Naive thymus-derived CD4-positive, alpha-beta T cell (primary cell): ENCODE results near the gene MIEN1. TPM values are rescaled to one million over a fixed set of nuclear protein-coding genes. Genes with fewer than 3 reads are reported as not detected.

Experiments used
- ATAC-seq: fragments of 150-1000 bp; cut with Tn5 transposase; 2 replicates; pipeline ENCODE4 v1.10.0; 2021; ENCODE audit warnings: mild to moderate bottlenecking, moderate library complexity
- CTCF ChIA-PET: fragments of 350-600 bp; sonication (Branson Sonifier 250); formaldehyde crosslinking; loops from one replicate; lab custom pipeline; 2021; ENCODE audit warnings: antibody characterized with exemption; lab: Charles Lee
- POLR2A ChIA-PET: fragments of 350-600 bp; sonication (Branson Sonifier 250); formaldehyde crosslinking; loops from one replicate; lab custom pipeline; 2021; ENCODE audit warnings: antibody characterized with exemption, inconsistent platforms; lab: Charles Lee
- DNase-seq, 9 donors: peaks; one replicate each; pipeline versions ENCODE4 v3.0.0 to v3.0.0-alpha.2; 2020 to 2022; ENCODE audit warnings: mixed read lengths in 1 of 9
- H3K27ac ChIP-seq: one replicate; pipeline ENCODE4 v1.7.0; 2013; ENCODE audit warnings: mild to moderate bottlenecking, low read depth, low read length, moderate library complexity
- H3K27me3 ChIP-seq, 2 donors: one replicate each; pipeline ENCODE4 v1.7.0; 2013; ENCODE audit warnings: low read length in 2 of 2, mild to moderate bottlenecking in 2 of 2, moderate library complexity in 2 of 2; ENCODE audit not compliant: control insufficient read depth in 2 of 2, insufficient read depth in 2 of 2
- H3K36me3 ChIP-seq, 3 experiments: 1 replicate in 2 of 3; 2 replicates in 1 of 3; pipeline ENCODE4 v1.7.0; 2013; ENCODE audit warnings: low read length in 3 of 3, mild to moderate bottlenecking in 3 of 3, moderate library complexity in 1 of 3; ENCODE audit not compliant: insufficient read depth in 3 of 3, control insufficient read depth in 2 of 3
- H3K4me1 ChIP-seq, 2 donors: one replicate each; pipeline ENCODE4 v1.7.0; 2013; ENCODE audit warnings: low read length in 2 of 2, mild to moderate bottlenecking in 2 of 2, moderate library complexity in 1 of 2; ENCODE audit not compliant: control insufficient read depth in 2 of 2, insufficient read depth in 2 of 2
- H3K4me3 ChIP-seq: 2 replicates; pipeline ENCODE4 v1.7.0; 2013; ENCODE audit warnings: mild to moderate bottlenecking, low read length
- H3K9me3 ChIP-seq, 3 experiments: 1 replicate in 2 of 3; 2 replicates in 1 of 3; pipeline ENCODE4 v1.7.0; 2013; ENCODE audit warnings: low read length in 3 of 3; ENCODE audit not compliant: control insufficient read depth in 2 of 3
- H3K27ac Mint-ChIP-seq, 9 donors: one replicate each; pipeline ENCODE4 v1.8.0; 2020 to 2022; ENCODE audit warnings: mixed read lengths in 9 of 9, mild to moderate bottlenecking in 8 of 9, moderate library complexity in 5 of 9, inconsistent platforms in 2 of 9
- H3K27me3 Mint-ChIP-seq, 5 donors: one replicate each; pipeline ENCODE4 v1.8.0; 2021 to 2022; ENCODE audit warnings: mixed read lengths in 5 of 5, mild to moderate bottlenecking in 1 of 5
- H3K36me3 Mint-ChIP-seq, 5 donors: one replicate each; pipeline ENCODE4 v1.8.0; 2020 to 2022; ENCODE audit warnings: mixed read lengths in 5 of 5, mild to moderate bottlenecking in 3 of 5, inconsistent platforms in 1 of 5
- H3K4me1 Mint-ChIP-seq, 7 donors: one replicate each; pipeline ENCODE4 v1.8.0; 2020 to 2022; ENCODE audit warnings: mixed read lengths in 7 of 7, mild to moderate bottlenecking in 3 of 7, inconsistent platforms in 1 of 7
- H3K4me3 Mint-ChIP-seq, 10 donors: one replicate each; pipeline ENCODE4 v1.8.0; 2020 to 2022; ENCODE audit warnings: mild to moderate bottlenecking in 10 of 10, mixed read lengths in 10 of 10, moderate library complexity in 6 of 10, inconsistent platforms in 2 of 10
- H3K9me3 Mint-ChIP-seq, 11 donors: one replicate each; pipeline ENCODE4 v1.8.0; 2020 to 2022; ENCODE audit warnings: mixed read lengths in 11 of 11, mild to moderate bottlenecking in 4 of 11, inconsistent platforms in 1 of 11, moderate library complexity in 1 of 11
- intact Hi-C, 2 donors: fragments of 100-400 bp; cut with micrococcal nuclease; formaldehyde crosslinking; loops; one replicate each; pipeline ENCODE4 v1.15.1; 2023
- polyA plus RNA-seq, 2 donors: library from polyadenylated mRNA; unstranded; fragments of 300-500 nt; fragmentation: Illumina TruSeq; gene quantifications; one replicate each; pipeline ENCODE4 v1.2.3, GENCODE V29; 2021
- total RNA-seq, 6 experiments: library from RNA in 5 of 6; stranded (reverse) in 5 of 6; gene quantifications; 1 replicate in 5 of 6; 2 replicates in 1 of 6; pipeline ENCODE4 v1.2.3 and lab custom pipeline; 2021 to 2026

MIEN1 gene
- total and polyA plus RNA-seq, 7 experiments from 2014 or later: 28.7 to 74.3 (median 34.4) TPM

DNA sequence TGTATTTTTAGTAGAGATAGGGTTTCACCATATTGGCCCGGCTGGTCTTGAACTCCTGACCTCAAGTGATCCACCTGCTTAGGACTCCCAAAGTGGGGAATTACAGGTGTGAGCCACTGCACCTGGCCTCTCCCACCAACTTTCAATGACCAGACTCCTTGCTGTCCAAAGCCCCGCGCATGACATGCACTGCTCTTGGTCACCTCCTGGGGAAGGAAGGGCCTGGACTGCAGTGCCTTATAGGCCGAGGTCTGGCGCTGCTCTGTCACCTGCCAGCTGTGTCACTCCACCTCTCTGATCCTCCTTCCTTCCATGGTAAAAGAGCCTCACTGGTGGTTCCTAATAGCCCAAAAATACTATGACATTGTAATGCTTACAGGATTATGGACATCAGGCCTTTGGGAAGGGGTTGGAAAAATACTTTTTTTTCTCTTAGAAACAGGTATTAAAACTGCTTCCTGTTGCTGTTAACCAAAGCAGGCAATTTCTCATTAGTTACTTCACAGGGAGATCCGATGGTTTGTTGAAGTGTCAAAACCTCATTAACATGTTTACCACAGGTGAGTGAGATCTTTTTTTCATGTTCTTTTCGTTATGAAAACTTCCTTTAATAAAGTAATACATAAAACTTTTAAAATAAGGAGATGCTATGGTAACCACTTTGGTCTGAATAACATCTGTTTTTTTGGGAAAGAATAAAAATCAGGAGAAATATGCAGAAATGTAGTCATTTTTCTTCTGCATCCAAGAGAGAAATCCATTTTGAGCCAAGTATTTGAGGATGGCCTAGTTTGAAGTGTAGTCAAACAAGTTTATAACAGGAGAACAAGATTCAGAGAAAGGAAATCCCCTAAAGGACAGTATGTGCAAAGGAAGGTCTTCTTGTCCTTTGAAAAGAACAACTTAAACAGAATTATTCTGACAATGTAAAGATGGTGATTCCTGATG lies 42.9 kb upstream of the MIEN1 start:
- H3K4me1 Mint-ChIP-seq: peaks cover 72 to 99% (median 95%) of the 10 kb centered on the region in 7 donors
- Histone ChIP-seq H3K4me3 (peak overlapping the region; percentile 34), H3K9me3 (no peaks in the 10 kb centered on the region), H3K36me3 (peaks cover 0 to 2% (median 0%) of the 10 kb centered on the region in 3 experiments), H3K27ac (peak overlapping the region; percentile 71), H3K4me1 (peaks cover 63 to 87% of the 10 kb centered on the region in 2 donors), H3K27me3 (no peaks in the 10 kb centered on the region)
- H3K4me3 Mint-ChIP-seq: peak overlapping the region; percentile 48 to 83 (median 78)
- CTCF ChIA-PET: interaction anchor here (0.6 kb wide), 1 partner anchor 626 kb away, joined by 4 read pairs; no protein-coding TSS in a partner anchor
- H3K9me3 Mint-ChIP-seq: no peaks in the 10 kb centered on the region
- DNase-seq (peak in 1 of 9 donors; percentile 22), ATAC-seq (no peak)
- POLR2A ChIA-PET: interaction anchor here (1.0 to 4.7 kb wide), 5 partner anchors 10 to 46 kb away, joined by 4 to 48 read pairs (median 6); no protein-coding TSS in a partner anchor
- peak overlapping the region; percentile 79 to 98 (median 94) for H3K27ac Mint-ChIP-seq
- intact Hi-C loops: loop anchor here in 1 of 2 donors (5.0 kb wide), 1 partner anchor 89 kb away; the partner anchor contains the start of gene IKZF3
- H3K27me3 Mint-ChIP-seq: no peaks in the 10 kb centered on the region
- H3K36me3 Mint-ChIP-seq: peaks cover 5 to 37% (median 19%) of the 10 kb centered on the region in 5 donors

DNA sequence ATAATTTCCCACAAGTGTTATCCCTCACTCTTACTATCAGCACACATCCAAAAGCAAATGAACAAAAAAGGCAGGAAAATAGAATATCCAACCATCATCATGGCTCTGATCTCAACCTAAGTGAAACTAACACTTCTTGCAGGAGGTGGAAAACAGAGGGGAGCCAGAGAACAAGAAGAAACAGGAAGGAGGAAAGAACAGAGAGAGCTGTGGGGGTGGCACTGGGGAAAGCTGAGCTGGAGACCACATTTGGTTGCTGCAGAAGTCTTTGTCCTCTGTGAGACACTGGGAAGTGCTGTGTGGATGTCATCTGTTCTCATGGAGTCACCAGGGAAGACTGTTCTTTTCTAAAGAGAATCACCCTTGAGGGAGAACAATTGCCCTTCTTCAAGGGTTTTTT lies 42.1 kb upstream of the MIEN1 start:
- DNase-seq: no peak
- no peak for ATAC-seq
- Mint-ChIP-seq H3K27me3 (no peaks in the 10 kb centered on the region), H3K4me3 (peak overlapping the region; percentile 63 to 83 (median 78)), H3K9me3 (no peaks in the 10 kb centered on the region), H3K36me3 (peaks cover 7 to 42% (median 24%) of the 10 kb centered on the region in 5 donors), H3K4me1 (peaks cover 71 to 98% (median 94%) of the 10 kb centered on the region in 7 donors), H3K27ac (peak overlapping the region; percentile 79 to 98 (median 94))
- CTCF ChIA-PET: no interaction called here
- Histone ChIP-seq H3K27me3 (no peaks in the 10 kb centered on the region), H3K27ac (peak overlapping the region; percentile 71), H3K36me3 (peaks cover 0 to 5% (median 0%) of the 10 kb centered on the region in 3 experiments), H3K4me3 (peak overlapping the region; percentile 34), H3K9me3 (no peaks in the 10 kb centered on the region), H3K4me1 (peaks cover 71 to 90% of the 10 kb centered on the region in 2 donors)
- intact Hi-C loops: loop anchor here in 1 of 2 donors (5.0 kb wide), 1 partner anchor 90 kb away; the partner anchor contains the start of gene IKZF3
- POLR2A ChIA-PET: interaction anchor here (1.0 to 1.6 kb wide), 4 partner anchors 9 to 47 kb away, joined by 4 to 8 read pairs (median 6); no protein-coding TSS in a partner anchor

DNA sequence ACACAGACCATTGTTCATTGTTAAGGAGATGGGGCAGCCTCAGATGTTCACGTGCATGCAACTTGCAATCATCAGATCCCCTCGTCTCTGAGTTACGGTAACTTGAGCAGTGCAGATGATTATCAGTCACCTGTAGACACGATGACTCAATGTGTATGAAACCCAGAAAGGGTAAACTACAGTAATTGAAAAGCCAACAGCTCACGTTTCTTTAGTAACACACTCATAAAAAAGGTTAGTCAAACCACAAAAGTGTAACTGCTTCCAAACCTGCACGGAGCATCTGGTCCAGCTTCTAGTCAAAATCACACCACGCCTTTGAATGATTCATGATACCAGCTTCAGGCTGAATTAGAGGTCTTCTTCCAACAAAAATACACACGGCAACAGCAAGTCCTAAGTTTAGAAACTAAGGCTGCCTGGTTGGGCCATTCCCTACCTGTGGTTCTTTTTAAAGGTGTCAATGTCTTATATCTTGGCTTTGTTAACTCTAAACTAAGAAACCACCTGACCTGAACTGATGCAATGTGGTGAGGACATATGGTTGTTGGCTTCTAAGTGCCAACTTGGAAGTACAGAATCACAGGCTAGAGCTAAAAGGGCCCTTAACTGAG lies 39.7 kb upstream of the MIEN1 start:
- no peaks in the 10 kb centered on the region for H3K27me3 Mint-ChIP-seq
- ATAC-seq: peak; percentile 81
- peak overlapping the region; percentile 29 to 83 (median 57) for H3K4me3 Mint-ChIP-seq
- Histone ChIP-seq H3K27ac (peak overlapping the region; percentile 71), H3K4me1 (peaks cover 77 to 92% of the 10 kb centered on the region in 2 donors), H3K9me3 (no peaks in the 10 kb centered on the region), H3K4me3 (no peak overlapping the region), H3K27me3 (no peaks in the 10 kb centered on the region), H3K36me3 (peaks cover 5 to 16% (median 14%) of the 10 kb centered on the region in 3 experiments)
- peaks cover 7 to 59% (median 43%) of the 10 kb centered on the region in 5 donors for H3K36me3 Mint-ChIP-seq
- H3K4me1 Mint-ChIP-seq: peaks cover 73 to 99% (median 98%) of the 10 kb centered on the region in 7 donors
- ChIA-PET CTCF (interaction anchor here (0.7 to 1.3 kb wide), 7 partner anchors 11 to 187 kb away, joined by 3 to 6 read pairs (median 3); partner anchors contain the start of gene IKZF3), POLR2A (interaction anchor here (0.6 to 2.2 kb wide), 20 partner anchors 10 to 157 kb away, joined by 3 to 26 read pairs (median 4); partner anchors contain the start of genes IKZF3, LRRC3C, ORMDL3 and ZPBP2)
- intact Hi-C loops: loop anchor here (1.0 to 5.0 kb wide), 7 partner anchors 8 to 94 kb away; partner anchors contain the start of gene IKZF3 (in 2 of the 2)
- peak overlapping the region; percentile 78 to 98 (median 94) for H3K27ac Mint-ChIP-seq
- DNase-seq: peak in 7 of 9 donors; percentile 46 to 81 (median 63)
- H3K9me3 Mint-ChIP-seq: no peaks in the 10 kb centered on the region

DNA sequence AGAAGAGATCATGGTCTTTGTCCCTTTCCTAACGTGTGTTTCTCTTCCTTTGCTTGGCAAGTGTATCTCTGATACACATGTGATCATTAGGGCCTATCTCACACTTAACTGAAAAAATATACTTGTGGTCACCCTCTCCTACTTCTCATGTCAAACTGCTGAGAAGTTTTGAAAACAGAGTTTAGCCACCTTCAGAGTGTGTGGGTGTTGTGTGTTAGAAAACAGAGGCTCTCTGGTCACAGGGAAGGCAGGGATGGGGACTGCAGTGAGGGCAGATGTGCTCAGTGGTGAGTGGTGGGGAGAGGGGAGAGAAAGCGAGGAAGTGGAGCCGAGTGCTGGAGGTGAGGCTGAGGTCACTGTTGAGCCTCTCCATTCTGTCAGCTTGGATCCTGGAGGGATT lies 36.8 kb upstream of the MIEN1 start:
- peak overlapping the region; percentile 38 for H3K27ac ChIP-seq
- H3K9me3 ChIP-seq: no peaks in the 10 kb centered on the region
- Mint-ChIP-seq H3K27me3 (no peaks in the 10 kb centered on the region), H3K4me3 (peak overlapping the region in 2 of 10 donors; percentile 8 to 58), H3K4me1 (peaks cover 53 to 86% (median 82%) of the 10 kb centered on the region in 7 donors), H3K27ac (peak overlapping the region; percentile 48 to 96 (median 90)), H3K36me3 (peaks cover 12 to 60% (median 49%) of the 10 kb centered on the region in 5 donors), H3K9me3 (no peaks in the 10 kb centered on the region)
- no peak overlapping the region for H3K4me3 ChIP-seq
- CTCF ChIA-PET: interaction anchor here (0.6 to 1.2 kb wide), 2 partner anchors 12 to 143 kb away, joined by 3 to 4 read pairs; no protein-coding TSS in a partner anchor
- intact Hi-C loops: no loop called here
- no peaks in the 10 kb centered on the region for H3K27me3 ChIP-seq
- peaks cover 12 to 34% (median 30%) of the 10 kb centered on the region in 3 experiments for H3K36me3 ChIP-seq
- no peak for DNase-seq
- POLR2A ChIA-PET: interaction anchor here (0.9 to 1.8 kb wide), 3 partner anchors 10 to 94 kb away, joined by 3 to 5 read pairs (median 4); no protein-coding TSS in a partner anchor
- peaks cover 50 to 75% of the 10 kb centered on the region in 2 donors for H3K4me1 ChIP-seq
- ATAC-seq: no peak

DNA sequence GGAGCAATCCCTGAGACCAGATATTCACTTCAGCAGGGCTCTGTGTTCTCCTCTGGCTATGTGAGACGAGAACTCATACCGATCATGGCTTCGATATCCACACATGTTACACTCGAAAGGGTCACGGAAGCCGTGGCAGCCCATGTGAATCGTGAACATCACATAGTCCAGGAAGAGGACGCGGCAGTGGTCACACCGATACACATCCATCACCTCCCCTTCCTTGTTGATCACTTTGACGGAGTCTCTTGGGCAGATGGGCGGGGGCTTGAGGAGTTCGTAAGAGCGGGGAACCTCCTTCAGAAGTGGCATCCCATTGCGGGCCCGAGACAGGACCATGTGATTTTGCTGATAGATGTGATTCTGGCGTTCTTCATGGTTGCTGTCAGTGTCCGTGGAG lies 35.4 kb upstream of the MIEN1 start:
- ChIA-PET CTCF (interaction anchor here (1.2 kb wide), 1 partner anchor 10 kb away, joined by 4 read pairs; no protein-coding TSS in a partner anchor), POLR2A (interaction anchor here (0.6 to 3.1 kb wide), 4 partner anchors 8 to 174 kb away, joined by 3 to 26 read pairs (median 4); no protein-coding TSS in a partner anchor)
- Histone ChIP-seq H3K27ac (peak overlapping the region; percentile 3), H3K4me3 (no peak overlapping the region), H3K9me3 (no peaks in the 10 kb centered on the region), H3K36me3 (peaks cover 12 to 37% (median 30%) of the 10 kb centered on the region in 3 experiments), H3K4me1 (peaks cover 36 to 61% of the 10 kb centered on the region in 2 donors), H3K27me3 (no peaks in the 10 kb centered on the region)
- peaks cover 42 to 78% (median 74%) of the 10 kb centered on the region in 7 donors for H3K4me1 Mint-ChIP-seq
- no peak overlapping the region for H3K4me3 Mint-ChIP-seq
- intact Hi-C loops: no loop called here
- ATAC-seq (no peak), DNase-seq (no peak)
- H3K27ac Mint-ChIP-seq: peak overlapping the region in 8 of 9 donors; percentile 13 to 95 (median 84)
- H3K36me3 Mint-ChIP-seq: peaks cover 12 to 55% (median 46%) of the 10 kb centered on the region in 5 donors
- no peaks in the 10 kb centered on the region for H3K9me3 Mint-ChIP-seq
- H3K27me3 Mint-ChIP-seq: no peaks in the 10 kb centered on the region
